Neuronal stem cell (in vitro differentiated cells): Measurements from ENCODE around the gene FMN1.

ENCODE experiments used
- DNase-seq: peaks from one replicate; pipeline ENCODE4 v3.0.0-alpha.2; 2013; ENCODE audit warnings: low spot score
- H2AFZ ChIP-seq: one replicate; pipeline ENCODE4 v1.6.1; 2013; ENCODE audit warnings: mild to moderate bottlenecking, low read length, inconsistent platforms
- H2AK5ac ChIP-seq: 2 replicates; pipeline ENCODE4 v1.6.1; 2013; ENCODE audit warnings: low read depth, mild to moderate bottlenecking, inconsistent platforms, low read length, moderate library complexity, mixed read lengths
- H2BK120ac ChIP-seq: 2 replicates; pipeline ENCODE4 v1.6.1; 2013; ENCODE audit warnings: low read depth, mild to moderate bottlenecking, inconsistent platforms, low read length, moderate library complexity, mixed read lengths
- H2BK12ac ChIP-seq: one replicate; pipeline ENCODE4 v1.6.1; 2013; ENCODE audit warnings: low read length, inconsistent platforms
- H2BK15ac ChIP-seq: 2 replicates; pipeline ENCODE4 v1.6.1; 2013; ENCODE audit warnings: mild to moderate bottlenecking, low read length, inconsistent platforms, mixed read lengths
- H2BK5ac ChIP-seq: one replicate; pipeline ENCODE4 v1.6.1; 2013; ENCODE audit warnings: inconsistent platforms, mild to moderate bottlenecking, low read length, moderate library complexity
- H3K14ac ChIP-seq: one replicate; pipeline ENCODE4 v1.6.1; 2013; ENCODE audit warnings: low read length, inconsistent platforms
- H3K18ac ChIP-seq: 2 replicates; pipeline ENCODE4 v1.6.1; 2013; ENCODE audit warnings: low read length, inconsistent platforms
- H3K23ac ChIP-seq: 2 replicates; pipeline ENCODE4 v1.6.1; 2013; ENCODE audit warnings: low read depth, mild to moderate bottlenecking, mixed read lengths, low read length, inconsistent platforms; ENCODE audit not compliant: poor library complexity
- H3K27ac ChIP-seq: replicated peaks from 3 replicates; pipeline ENCODE4 v1.5.1; 2013; ENCODE audit warnings: low read length, inconsistent platforms
- H3K27me3 ChIP-seq, 3 experiments: 2 replicates each; pipeline ENCODE4 v1.6.1; 2013; ENCODE audit warnings: low read length in 3 of 3, mild to moderate bottlenecking in 2 of 3, inconsistent platforms in 1 of 3, low read depth in 1 of 3, mixed read lengths in 1 of 3, moderate library complexity in 1 of 3; ENCODE audit not compliant: control insufficient read depth in 3 of 3, insufficient read depth in 3 of 3
- H3K36me3 ChIP-seq, 2 donors: replicated peaks in 1 of 2; 2 replicates each; pipeline ENCODE4 v1.6.1; 2013; ENCODE audit warnings: low read length in 2 of 2; ENCODE audit not compliant: control insufficient read depth in 2 of 2, insufficient read depth in 2 of 2
- H3K4ac ChIP-seq: 2 replicates; pipeline ENCODE4 v1.6.1; 2013; ENCODE audit warnings: inconsistent platforms, mild to moderate bottlenecking, low read length, moderate library complexity
- H3K4me1 ChIP-seq, 2 donors: 1 replicate in 1 of 2; 2 replicates in 1 of 2; pipeline ENCODE4 v1.6.1; 2013; ENCODE audit warnings: low read length in 2 of 2, low read depth in 1 of 2; ENCODE audit not compliant: control insufficient read depth in 2 of 2, insufficient read depth in 1 of 2
- H3K4me2 ChIP-seq: one replicate; pipeline ENCODE4 v1.6.1; 2013; ENCODE audit warnings: mild to moderate bottlenecking, low read length, inconsistent platforms; ENCODE audit not compliant: insufficient read depth, poor library complexity, severe bottlenecking
- H3K4me3 ChIP-seq, 2 donors: 2 replicates each; pipeline ENCODE4 v1.5.1; 2013; ENCODE audit warnings: low read length in 2 of 2, mild to moderate bottlenecking in 2 of 2, inconsistent platforms in 1 of 2, moderate library complexity in 1 of 2
- H3K79me1 ChIP-seq: one replicate; pipeline ENCODE4 v1.6.1; 2013; ENCODE audit warnings: low read depth, mild to moderate bottlenecking, inconsistent platforms, low read length, moderate library complexity
- H3K9ac ChIP-seq: one replicate; pipeline ENCODE4 v1.6.1; 2013; ENCODE audit warnings: mild to moderate bottlenecking, low read depth, low read length, inconsistent platforms; ENCODE audit not compliant: poor library complexity
- H3K9me3 ChIP-seq, 2 donors: replicated peaks in 1 of 2; 2 replicates each; pipeline versions ENCODE3 to v1.6.1; 2013; ENCODE audit warnings: low read length in 2 of 2, mild to moderate bottlenecking in 2 of 2, inconsistent platforms in 1 of 2, low read depth in 1 of 2, mixed read lengths in 1 of 2, moderate library complexity in 1 of 2; ENCODE audit not compliant: control insufficient read depth in 2 of 2, insufficient read depth in 1 of 2
- H4K8ac ChIP-seq: one replicate; pipeline ENCODE4 v1.6.1; 2013; ENCODE audit warnings: low read depth, mild to moderate bottlenecking, inconsistent platforms, low read length, moderate library complexity
- H4K91ac ChIP-seq: one replicate; pipeline ENCODE4 v1.6.1; 2013; ENCODE audit warnings: low read length, low read depth, mild to moderate bottlenecking, inconsistent platforms; ENCODE audit not compliant: poor library complexity
- WGBS, 2 donors: extraction: QIAGEN DNeasy Blood & Tissue Kit; methylation state at CpG; one replicate each; pipeline ENCODE4 v1.1.7; 2013; ENCODE audit warnings: missing lambda C conversion rate in 2 of 2, mixed read lengths in 1 of 2; ENCODE audit not compliant: insufficient read length in 2 of 2, insufficient replicate concordance in 1 of 2; ENCODE audit errors: extremely low coverage in 2 of 2; 5-methylcytosine and 5-hydroxymethylcytosine counted together

Gene FMN1

DNA sequence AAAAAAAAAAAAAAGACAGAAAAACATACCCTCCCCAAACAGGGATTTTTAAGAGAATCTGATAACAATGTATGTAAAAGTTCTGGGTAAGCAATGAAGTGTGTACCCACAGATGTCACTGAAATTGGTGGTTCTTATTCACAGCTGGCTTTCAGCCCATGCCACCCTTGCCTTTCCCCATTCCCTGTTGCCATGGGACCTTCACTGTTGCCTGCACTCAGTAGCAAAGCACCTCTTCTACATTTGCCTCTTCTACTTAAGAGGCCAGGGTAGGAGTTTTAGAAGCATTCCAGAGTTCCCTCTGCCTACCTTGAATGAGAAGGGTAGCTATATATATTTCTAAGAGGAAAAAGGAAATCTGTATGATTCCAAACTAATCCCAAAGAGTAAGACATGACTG is 57.4 kb downstream of the FMN1 start:
- Histone ChIP-seq H3K4me3 (no peak overlapping the region), H3K23ac (no peak overlapping the region), H3K4ac (no peak overlapping the region), H3K9me3 (no peaks in the 10 kb centered on the region), H3K36me3 (no peaks in the 10 kb centered on the region), H2BK5ac (no peak overlapping the region), H3K14ac (no peak overlapping the region), H3K79me1 (no peaks in the 10 kb centered on the region), H3K27me3 (no peaks in the 10 kb centered on the region), H4K91ac (no peak overlapping the region), H2AK5ac (no peak overlapping the region), H3K9ac (no peak overlapping the region), H3K4me1 (no peaks in the 10 kb centered on the region), H2BK15ac (no peak overlapping the region), H2AFZ (no peak overlapping the region), H3K27ac (no peak overlapping the region), H3K4me2 (no peak overlapping the region), H4K8ac (peak overlapping the region; percentile 31), H3K18ac (no peak overlapping the region), H2BK12ac (no peak overlapping the region), H2BK120ac (no peak overlapping the region)
- no peak for DNase-seq

DNA sequence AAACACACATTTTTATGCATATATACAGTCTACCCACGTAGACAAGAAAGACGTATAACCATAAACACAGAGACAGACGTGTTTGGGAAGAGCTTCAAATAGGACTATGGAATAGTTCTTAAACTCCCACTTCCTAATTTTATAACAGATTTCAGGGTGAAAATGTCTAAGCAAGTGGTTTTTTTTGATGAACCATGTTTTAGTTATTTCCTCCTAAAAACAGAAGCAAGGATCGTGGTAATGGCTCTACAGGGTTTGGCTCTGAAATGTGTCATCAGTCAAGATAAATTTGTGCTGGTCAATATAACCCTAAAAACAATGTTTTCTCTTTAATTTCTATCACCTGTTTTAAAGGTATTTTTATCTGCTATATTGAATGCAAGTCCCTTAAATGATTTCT is 58.2 kb downstream of the FMN1 start:
- no peaks in the 10 kb centered on the region for H3K27me3 ChIP-seq
- H3K18ac ChIP-seq: no peak overlapping the region
- no peak overlapping the region for H3K9ac ChIP-seq
- no peak overlapping the region for H3K4me2 ChIP-seq
- H2BK5ac ChIP-seq: no peak overlapping the region
- H3K23ac ChIP-seq: no peak overlapping the region
- H2BK12ac ChIP-seq: no peak overlapping the region
- no peak overlapping the region for H3K4ac ChIP-seq
- H4K91ac ChIP-seq: no peak overlapping the region
- H3K4me3 ChIP-seq: no peak overlapping the region
- H4K8ac ChIP-seq: no peak overlapping the region
- H2AFZ ChIP-seq: no peak overlapping the region
- no peak overlapping the region for H2AK5ac ChIP-seq
- H3K9me3 ChIP-seq: no peaks in the 10 kb centered on the region
- no peak overlapping the region for H3K27ac ChIP-seq
- H3K36me3 ChIP-seq: no peaks in the 10 kb centered on the region
- peaks cover 0 to 1% of the 10 kb centered on the region in 2 donors for H3K4me1 ChIP-seq
- H2BK15ac ChIP-seq: no peak overlapping the region
- DNase-seq: no peak
- no peak overlapping the region for H2BK120ac ChIP-seq
- no CpG with 5 or more reads among the region's 4 CpGs for WGBS, 2 donors
- no peak overlapping the region for H3K14ac ChIP-seq
- no peaks in the 10 kb centered on the region for H3K79me1 ChIP-seq

DNA sequence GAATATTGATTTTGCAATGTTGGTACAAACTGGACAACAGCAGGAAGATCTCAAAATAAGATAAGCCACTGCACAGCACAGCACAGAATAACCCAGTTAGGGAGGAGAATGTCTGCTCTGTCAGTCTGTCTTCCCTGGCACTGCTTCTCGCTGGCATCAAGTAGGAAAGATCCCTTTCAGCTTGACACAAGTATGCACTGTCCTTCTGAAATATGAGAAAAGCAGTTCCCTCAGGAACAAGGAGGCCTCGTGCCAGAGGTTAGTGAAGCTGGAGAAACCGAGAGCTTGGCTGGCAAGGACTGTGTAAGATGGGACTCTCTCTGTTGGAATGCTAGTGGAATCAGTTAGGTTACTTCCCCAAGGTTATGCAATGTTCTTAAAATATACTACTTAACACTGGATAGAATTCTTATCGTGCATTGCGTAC is 59.1 kb downstream of the FMN1 start:
- no peak overlapping the region for H4K91ac ChIP-seq
- H3K9ac ChIP-seq: no peak overlapping the region
- no peak overlapping the region for H3K4me2 ChIP-seq
- no peaks in the 10 kb centered on the region for H3K27me3 ChIP-seq
- no peak overlapping the region for H3K4me3 ChIP-seq
- no peak overlapping the region for H2AFZ ChIP-seq
- H3K27ac ChIP-seq: no peak overlapping the region
- H3K4ac ChIP-seq: no peak overlapping the region
- H3K18ac ChIP-seq: no peak overlapping the region
- H3K23ac ChIP-seq: no peak overlapping the region
- no peak for DNase-seq
- no peak overlapping the region for H2BK5ac ChIP-seq
- no peak overlapping the region for H3K14ac ChIP-seq
- no peak overlapping the region for H2BK12ac ChIP-seq
- no peak overlapping the region for H2BK15ac ChIP-seq
- no peaks in the 10 kb centered on the region for H3K9me3 ChIP-seq
- WGBS, 2 donors: no CpG with 5 or more reads among the region's 5 CpGs
- no peaks in the 10 kb centered on the region for H3K79me1 ChIP-seq
- no peak overlapping the region for H4K8ac ChIP-seq
- H3K4me1 ChIP-seq: peaks cover 0 to 1% of the 10 kb centered on the region in 2 donors
- no peak overlapping the region for H2BK120ac ChIP-seq
- no peaks in the 10 kb centered on the region for H3K36me3 ChIP-seq
- H2AK5ac ChIP-seq: no peak overlapping the region

DNA sequence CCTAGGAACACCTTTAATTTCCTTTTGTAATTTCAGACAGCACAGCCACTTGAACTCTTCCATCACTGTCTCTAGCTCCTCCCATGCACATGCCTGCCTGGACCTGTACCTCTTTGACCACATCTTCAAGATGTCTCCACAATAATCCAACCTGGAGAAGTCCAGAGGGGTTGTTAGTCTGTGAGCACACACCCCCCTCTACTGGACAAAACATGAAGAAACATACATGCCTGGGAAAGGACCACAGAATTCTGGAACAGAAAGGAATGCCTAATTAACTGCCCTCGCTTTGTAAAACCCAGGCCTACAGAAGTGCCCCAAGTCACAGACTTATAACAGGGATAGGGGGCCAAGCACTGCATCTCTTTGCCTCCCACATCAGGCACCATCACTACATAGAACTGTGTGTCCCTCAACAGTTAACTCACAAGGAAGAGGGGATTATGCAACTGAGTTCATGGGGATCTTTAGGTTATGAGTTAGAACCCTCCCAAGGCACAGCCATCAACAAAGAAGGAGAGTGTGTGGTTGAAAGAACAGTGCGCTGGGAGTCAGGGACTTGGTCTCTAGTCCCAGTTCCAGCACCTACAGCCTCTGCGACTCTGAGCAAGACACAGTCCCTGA is 61.7 kb downstream of the FMN1 start:
- peak; percentile 67 for DNase-seq
- Histone ChIP-seq H3K9me3 (peaks cover 0 to 5% of the 10 kb centered on the region in 2 donors), H4K91ac (no peak overlapping the region), H4K8ac (no peak overlapping the region), H3K4me3 (no peak overlapping the region), H3K23ac (no peak overlapping the region), H3K79me1 (no peaks in the 10 kb centered on the region), H2BK120ac (no peak overlapping the region), H2BK12ac (no peak overlapping the region), H2BK5ac (no peak overlapping the region), H3K4ac (no peak overlapping the region), H2AK5ac (no peak overlapping the region), H3K9ac (no peak overlapping the region), H3K14ac (no peak overlapping the region), H2AFZ (peak overlapping the region; percentile 70), H3K4me2 (no peak overlapping the region), H3K27me3 (no peaks in the 10 kb centered on the region), H3K36me3 (no peaks in the 10 kb centered on the region), H2BK15ac (no peak overlapping the region), H3K27ac (no peak overlapping the region), H3K4me1 (peaks cover 0 to 1% of the 10 kb centered on the region in 2 donors), H3K18ac (no peak overlapping the region)
- WGBS, 2 donors: no CpG with 5 or more reads among the region's 3 CpGs
